Activated T-helper 17 cell treated with anti-CD3 and anti-CD28 coated beads, Interleukin-2, amount 50 U/mL, for 72 hours (primary cell): ENCODE data around the gene DNLZ. TPM values are rescaled to one million over a fixed set of nuclear protein-coding genes. Genes with fewer than 3 reads are reported as not detected.

Experiments
- ATAC-seq: fragments of 150-1000 bp; cut with Tn5 transposase; replicated peaks from 2 replicates; pipeline ENCODE4 v1.10.0; 2021; ENCODE audit warnings: mild to moderate bottlenecking, moderate library complexity
- H3K27ac Mint-ChIP-seq: one replicate; pipeline ENCODE4 v1.8.0; 2022; ENCODE audit warnings: mixed read lengths
- H3K27me3 Mint-ChIP-seq: one replicate; pipeline ENCODE4 v1.8.0; 2022; ENCODE audit warnings: mixed read lengths
- H3K36me3 Mint-ChIP-seq: one replicate; pipeline ENCODE4 v1.8.0; 2022; ENCODE audit warnings: low read depth, mild to moderate bottlenecking, mixed read lengths
- H3K4me1 Mint-ChIP-seq: one replicate; pipeline ENCODE4 v1.8.0; 2022; ENCODE audit warnings: mixed read lengths
- H3K4me3 Mint-ChIP-seq: one replicate; pipeline ENCODE4 v1.8.0; 2022; ENCODE audit warnings: mild to moderate bottlenecking, mixed read lengths
- H3K9me3 Mint-ChIP-seq: one replicate; pipeline ENCODE4 v1.8.0; 2022; ENCODE audit warnings: mixed read lengths
- total RNA-seq, 2 donors: library from RNA; stranded (reverse); gene quantifications; one replicate each; pipeline ENCODE4 v1.2.3, GENCODE V29; 2022

The DNLZ gene
- total RNA-seq, 2 donors from 2014 or later, result 10.3 to 24.0 TPM

GRCh38 chr9:136341769-136342168 lies 21.8 kb downstream of the DNLZ start:
- Mint-ChIP-seq H3K9me3 (no peaks in the 10 kb centered on the region), H3K4me3 (no peak overlapping the region), H3K27ac (no peak overlapping the region), H3K36me3 (no peaks in the 10 kb centered on the region), H3K27me3 (no peaks in the 10 kb centered on the region), H3K4me1 (no peaks in the 10 kb centered on the region)
- no peak for ATAC-seq

- no peak for ATAC-seq
- no peaks in the 10 kb centered on the region for H3K9me3 Mint-ChIP-seq
- H3K27me3 Mint-ChIP-seq, result no peaks in the 10 kb centered on the region
- H3K36me3 Mint-ChIP-seq, result no peaks in the 10 kb centered on the region
- no peak overlapping the region for H3K27ac Mint-ChIP-seq
- no peak overlapping the region for H3K4me3 Mint-ChIP-seq
- no peaks in the 10 kb centered on the region for H3K4me1 Mint-ChIP-seq
Observed at GRCh38 chr9:136341042-136341655, 22.4 kb downstream of the DNLZ start.

GRCh38 chr9:136340356-136341041 lies 23.0 kb downstream of the DNLZ start:
- ATAC-seq, result no peak
- Mint-ChIP-seq H3K36me3 (no peaks in the 10 kb centered on the region), H3K4me3 (no peak overlapping the region), H3K9me3 (no peaks in the 10 kb centered on the region), H3K27ac (no peak overlapping the region), H3K4me1 (no peaks in the 10 kb centered on the region), H3K27me3 (no peaks in the 10 kb centered on the region)

- no peak for ATAC-seq
- no peaks in the 10 kb centered on the region for H3K27me3 Mint-ChIP-seq
- H3K36me3 Mint-ChIP-seq, result no peaks in the 10 kb centered on the region
- H3K4me3 Mint-ChIP-seq, result no peak overlapping the region
- H3K9me3 Mint-ChIP-seq, result no peaks in the 10 kb centered on the region
- no peak overlapping the region for H3K27ac Mint-ChIP-seq
- no peaks in the 10 kb centered on the region for H3K4me1 Mint-ChIP-seq
Observed at GRCh38 chr9:136339958-136340310, 23.6 kb downstream of the DNLZ start.

- no peaks in the 10 kb centered on the region for H3K36me3 Mint-ChIP-seq
- no peaks in the 10 kb centered on the region for H3K9me3 Mint-ChIP-seq
- no peaks in the 10 kb centered on the region for H3K27me3 Mint-ChIP-seq
- ATAC-seq, result peak; percentile 62
- no peak overlapping the region for H3K4me3 Mint-ChIP-seq
- H3K4me1 Mint-ChIP-seq, result no peaks in the 10 kb centered on the region
- no peak overlapping the region for H3K27ac Mint-ChIP-seq
Observed at GRCh38 chr9:136339173-136339957, 24.2 kb downstream of the DNLZ start.

GRCh38 chr9:136338511-136338910 lies 25.0 kb downstream of the DNLZ start:
- Mint-ChIP-seq H3K36me3 (no peaks in the 10 kb centered on the region), H3K27ac (no peak overlapping the region), H3K27me3 (no peaks in the 10 kb centered on the region), H3K4me1 (no peaks in the 10 kb centered on the region), H3K9me3 (no peaks in the 10 kb centered on the region), H3K4me3 (no peak overlapping the region)
- ATAC-seq, result no peak

GRCh38 chr9:136337416-136338395 lies 25.8 kb downstream of the DNLZ start:
- no peaks in the 10 kb centered on the region for H3K36me3 Mint-ChIP-seq
- no peaks in the 10 kb centered on the region for H3K9me3 Mint-ChIP-seq
- no peak overlapping the region for H3K27ac Mint-ChIP-seq
- no peak overlapping the region for H3K4me3 Mint-ChIP-seq
- no peak for ATAC-seq
- no peaks in the 10 kb centered on the region for H3K4me1 Mint-ChIP-seq
- no peaks in the 10 kb centered on the region for H3K27me3 Mint-ChIP-seq

GRCh38 chr9:136336881-136337280 lies 26.7 kb downstream of the DNLZ start:
- Mint-ChIP-seq H3K27me3 (no peaks in the 10 kb centered on the region), H3K27ac (no peak overlapping the region), H3K9me3 (no peaks in the 10 kb centered on the region), H3K4me3 (no peak overlapping the region), H3K4me1 (no peaks in the 10 kb centered on the region), H3K36me3 (no peaks in the 10 kb centered on the region)
- no peak for ATAC-seq

GRCh38 chr9:136336156-136336870 lies 27.2 kb downstream of the DNLZ start:
- no peaks in the 10 kb centered on the region for H3K36me3 Mint-ChIP-seq
- no peak for ATAC-seq
- no peak overlapping the region for H3K4me3 Mint-ChIP-seq
- no peaks in the 10 kb centered on the region for H3K9me3 Mint-ChIP-seq
- H3K27ac Mint-ChIP-seq, result no peak overlapping the region
- no peaks in the 10 kb centered on the region for H3K4me1 Mint-ChIP-seq
- H3K27me3 Mint-ChIP-seq, result no peaks in the 10 kb centered on the region

GRCh38 chr9:136335296-136336155 lies 28.0 kb downstream of the DNLZ start:
- no peaks in the 10 kb centered on the region for H3K27me3 Mint-ChIP-seq
- H3K9me3 Mint-ChIP-seq, result no peaks in the 10 kb centered on the region
- H3K4me1 Mint-ChIP-seq, result no peaks in the 10 kb centered on the region
- H3K36me3 Mint-ChIP-seq, result no peaks in the 10 kb centered on the region
- no peak for ATAC-seq
- H3K27ac Mint-ChIP-seq, result no peak overlapping the region
- H3K4me3 Mint-ChIP-seq, result no peak overlapping the region

GRCh38 chr9:136334541-136334940 lies 29.0 kb downstream of the DNLZ start:
- no peaks in the 10 kb centered on the region for H3K36me3 Mint-ChIP-seq
- no peak for ATAC-seq
- H3K9me3 Mint-ChIP-seq, result no peaks in the 10 kb centered on the region
- no peaks in the 10 kb centered on the region for H3K4me1 Mint-ChIP-seq
- no peak overlapping the region for H3K27ac Mint-ChIP-seq
- H3K4me3 Mint-ChIP-seq, result no peak overlapping the region
- H3K27me3 Mint-ChIP-seq, result no peaks in the 10 kb centered on the region

- no peaks in the 10 kb centered on the region for H3K9me3 Mint-ChIP-seq
- H3K27me3 Mint-ChIP-seq, result no peaks in the 10 kb centered on the region
Observed at GRCh38 chr9:136333486-136333885, 30.1 kb downstream of the DNLZ start.

GRCh38 chr9:136333045-136333444 lies 30.5 kb downstream of the DNLZ start:
- Mint-ChIP-seq H3K36me3 (no peaks in the 10 kb centered on the region), H3K4me1 (no peaks in the 10 kb centered on the region), H3K27me3 (no peaks in the 10 kb centered on the region), H3K4me3 (no peak overlapping the region), H3K9me3 (no peaks in the 10 kb centered on the region), H3K27ac (no peak overlapping the region)
- no peak for ATAC-seq

More at GRCh38 chr9:136333486-136333885, 30.1 kb downstream of the DNLZ start:
- H3K4me3 Mint-ChIP-seq, result no peak overlapping the region
- H3K4me1 Mint-ChIP-seq, result no peaks in the 10 kb centered on the region
- H3K27ac Mint-ChIP-seq, result no peak overlapping the region
- H3K36me3 Mint-ChIP-seq, result no peaks in the 10 kb centered on the region
- ATAC-seq, result no peak
